ENCODE data around the gene LSM3.

LSM3 gene

DNA sequence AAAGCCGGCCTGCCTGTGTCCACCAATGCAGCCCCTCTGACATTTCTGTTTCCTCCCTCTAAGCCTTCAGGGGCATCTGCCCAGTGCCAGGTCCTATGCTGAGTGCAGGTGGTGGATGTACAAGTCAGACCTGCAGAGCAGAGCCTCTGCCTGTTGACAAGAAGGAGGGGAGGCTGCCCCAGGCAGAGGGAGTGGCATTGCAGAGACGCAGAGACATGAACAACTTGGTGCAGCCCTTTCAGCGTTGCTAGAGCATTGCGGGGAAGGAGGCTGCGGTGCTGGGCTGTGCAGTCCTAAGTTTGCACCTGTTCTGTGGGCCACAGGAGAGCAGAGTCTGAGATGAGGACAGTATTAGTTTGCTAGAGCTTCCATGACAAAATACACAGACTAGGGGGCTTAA lies 65.2 kb downstream of the LSM3 start:
- in situ Hi-C loops (cut with MboI; ENCODE audit: low pct_unique_long_range_greater_than_20kb, low sequenced_read_pairs, unreplicated experiment): no loop called here
- TF ChIP-seq, protein P1, sequence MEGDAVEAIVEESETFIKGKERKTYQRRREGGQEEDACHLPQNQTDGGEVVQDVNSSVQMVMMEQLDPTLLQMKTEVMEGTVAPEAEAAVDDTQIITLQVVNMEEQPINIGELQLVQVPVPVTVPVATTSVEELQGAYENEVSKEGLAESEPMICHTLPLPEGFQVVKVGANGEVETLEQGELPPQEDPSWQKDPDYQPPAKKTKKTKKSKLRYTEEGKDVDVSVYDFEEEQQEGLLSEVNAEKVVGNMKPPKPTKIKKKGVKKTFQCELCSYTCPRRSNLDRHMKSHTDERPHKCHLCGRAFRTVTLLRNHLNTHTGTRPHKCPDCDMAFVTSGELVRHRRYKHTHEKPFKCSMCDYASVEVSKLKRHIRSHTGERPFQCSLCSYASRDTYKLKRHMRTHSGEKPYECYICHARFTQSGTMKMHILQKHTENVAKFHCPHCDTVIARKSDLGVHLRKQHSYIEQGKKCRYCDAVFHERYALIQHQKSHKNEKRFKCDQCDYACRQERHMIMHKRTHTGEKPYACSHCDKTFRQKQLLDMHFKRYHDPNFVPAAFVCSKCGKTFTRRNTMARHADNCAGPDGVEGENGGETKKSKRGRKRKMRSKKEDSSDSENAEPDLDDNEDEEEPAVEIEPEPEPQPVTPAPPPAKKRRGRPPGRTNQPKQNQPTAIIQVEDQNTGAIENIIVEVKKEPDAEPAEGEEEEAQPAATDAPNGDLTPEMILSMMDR (IDR thresholded peaks at IDR 0.05; ENCODE audit: extremely low read depth, insufficient read depth, missing control alignments): no peak
- no peak for DNase-seq (ENCODE audit: low spot score)

DNA sequence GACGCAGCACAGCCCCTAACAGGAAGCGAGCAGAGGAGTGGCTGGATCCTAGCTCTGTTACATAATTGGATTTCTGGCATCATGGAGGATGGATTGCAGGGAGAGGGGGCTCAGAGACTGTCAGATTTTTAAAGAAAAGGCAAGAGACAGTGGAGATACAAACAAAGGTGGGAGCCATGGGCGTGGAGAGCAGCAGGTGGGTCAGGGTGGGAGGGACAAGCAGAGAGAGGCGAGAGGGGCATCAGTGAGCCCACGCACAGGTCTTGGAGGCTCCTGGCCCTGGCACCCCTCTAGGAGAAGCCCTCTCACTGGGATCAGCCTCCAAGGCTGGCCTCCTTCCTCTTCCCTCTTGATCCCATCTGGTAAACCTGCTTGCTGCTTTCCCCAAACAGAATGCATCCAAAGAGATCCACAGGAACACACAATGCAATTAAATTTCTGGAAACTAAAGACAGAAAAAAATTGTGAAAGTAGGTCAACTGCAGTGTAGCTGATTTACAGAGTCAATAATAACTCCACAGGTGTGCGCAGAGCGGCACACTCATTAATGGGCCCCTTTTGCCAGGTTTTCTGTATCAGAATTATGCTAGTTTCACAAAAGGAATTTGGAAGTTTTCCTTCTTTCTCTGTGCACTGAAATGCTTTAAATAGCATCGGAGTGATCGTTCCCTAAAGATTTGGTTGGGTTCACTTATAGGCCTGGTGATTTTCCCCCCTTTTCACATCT lies 66.1 kb downstream of the LSM3 start:
- in situ Hi-C loops (cut with MboI; ENCODE audit: low pct_unique_long_range_greater_than_20kb, low sequenced_read_pairs, unreplicated experiment): no loop called here
- TF ChIP-seq, protein P1 (IDR thresholded peaks at IDR 0.05; ENCODE audit: extremely low read depth, insufficient read depth, missing control alignments): no peak
- DNase-seq (ENCODE audit: low spot score): no peak

DNA sequence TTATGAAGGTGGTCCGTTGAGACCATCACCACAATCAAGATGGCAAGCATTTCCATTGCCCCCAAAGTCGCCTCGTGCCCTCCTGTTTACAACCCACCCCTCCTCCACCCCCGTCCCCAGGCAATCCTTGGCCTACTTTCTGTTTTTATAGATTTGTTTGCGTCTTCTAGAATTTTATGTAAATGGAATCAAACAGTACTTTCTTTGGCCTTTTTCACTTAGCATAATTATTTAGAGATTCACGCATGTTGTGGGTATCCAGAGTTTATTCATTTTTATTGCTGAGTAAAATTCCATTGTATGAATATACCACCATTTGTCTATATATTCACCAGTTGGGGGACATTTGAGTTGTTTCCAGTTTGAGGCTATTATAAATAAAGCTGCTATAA lies 66.6 kb downstream of the LSM3 start:
- in situ Hi-C loops (cut with MboI; ENCODE audit: low pct_unique_long_range_greater_than_20kb, low sequenced_read_pairs, unreplicated experiment): no loop called here
- TF ChIP-seq, protein P1 (IDR thresholded peaks at IDR 0.05; ENCODE audit: extremely low read depth, insufficient read depth, missing control alignments): no peak
- DNase-seq (ENCODE audit: low spot score): no peak

DNA sequence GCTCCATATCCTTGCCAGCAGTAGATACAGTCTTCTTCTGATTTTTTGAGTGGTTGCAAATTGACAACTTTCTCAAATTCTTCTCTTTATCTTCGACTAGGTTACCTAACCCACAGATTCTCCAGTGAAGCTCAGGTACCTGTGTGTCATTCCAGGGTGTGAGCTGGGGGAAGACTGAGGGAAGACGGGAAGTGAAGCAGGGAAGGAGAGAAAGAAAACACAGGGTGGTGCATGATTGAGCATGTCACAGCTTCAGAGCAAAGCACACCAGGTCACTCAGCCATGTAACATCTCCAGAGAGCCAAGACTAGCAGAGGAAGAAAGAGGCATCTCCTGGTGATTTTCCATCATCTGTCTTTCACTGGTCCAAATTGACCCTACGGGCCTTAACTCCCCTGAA lies 67.2 kb downstream of the LSM3 start:
- TF ChIP-seq, protein P1 (IDR thresholded peaks at IDR 0.05; ENCODE audit: extremely low read depth, insufficient read depth, missing control alignments): no peak
- in situ Hi-C loops (cut with MboI; ENCODE audit: low pct_unique_long_range_greater_than_20kb, low sequenced_read_pairs, unreplicated experiment): no loop called here
- DNase-seq (ENCODE audit: low spot score): no peak

DNA sequence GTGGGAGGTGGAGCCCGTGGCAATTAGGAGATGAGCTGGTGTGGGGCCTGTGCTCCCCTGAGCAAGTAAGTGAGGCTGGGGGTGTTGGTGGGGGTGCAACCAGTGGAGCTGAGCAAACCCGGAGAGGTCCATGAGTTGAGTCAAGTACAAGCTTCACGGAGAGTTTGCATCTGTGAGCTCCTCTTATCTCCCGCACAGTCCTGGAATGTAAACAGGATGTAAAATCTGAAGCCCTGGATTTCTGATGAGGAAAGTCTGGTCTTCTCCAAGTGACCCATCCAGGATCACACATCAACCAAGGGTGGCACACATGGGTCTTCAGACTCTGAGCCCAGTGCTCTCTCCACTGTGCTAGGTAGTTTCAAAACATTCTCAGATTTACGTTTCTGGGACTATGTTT lies 67.8 kb downstream of the LSM3 start:
- DNase-seq (ENCODE audit: low spot score): no peak
- in situ Hi-C loops (cut with MboI; ENCODE audit: low pct_unique_long_range_greater_than_20kb, low sequenced_read_pairs, unreplicated experiment): no loop called here
- TF ChIP-seq, protein P1 (IDR thresholded peaks at IDR 0.05; ENCODE audit: extremely low read depth, insufficient read depth, missing control alignments): no peak

DNA sequence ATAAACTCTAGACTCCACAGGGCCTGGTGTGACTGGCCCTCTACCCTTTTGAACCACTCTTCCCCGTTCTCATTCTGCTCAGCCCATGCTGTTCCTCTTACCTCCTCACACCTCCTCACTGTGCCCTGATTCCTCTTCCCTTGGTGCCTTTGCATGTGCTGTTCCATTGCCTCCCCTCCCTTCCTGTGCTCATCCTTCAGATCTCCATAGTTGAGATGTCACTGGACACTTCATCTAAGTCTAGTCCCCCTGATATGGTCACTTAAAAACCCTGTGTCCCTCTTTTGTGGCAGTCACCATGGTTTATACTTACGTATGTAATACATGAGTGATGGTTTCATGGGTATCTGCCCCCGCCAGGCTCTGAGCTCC lies 69.8 kb downstream of the LSM3 start:
- in situ Hi-C loops (cut with MboI; ENCODE audit: low pct_unique_long_range_greater_than_20kb, low sequenced_read_pairs, unreplicated experiment): no loop called here
- TF ChIP-seq, protein P1 (IDR thresholded peaks at IDR 0.05; ENCODE audit: extremely low read depth, insufficient read depth, missing control alignments): no peak
- DNase-seq (ENCODE audit: low spot score): no peak
